Type B pancreatic cell (in vitro differentiated cells): ENCODE results near the gene MAGI3. TPM values are rescaled to one million over a fixed set of nuclear protein-coding genes. Genes with fewer than 3 reads are reported as not detected.

ENCODE experiments used
- DNase-seq: peaks from one replicate; pipeline ENCODE4 v3.0.0; 2021; ENCODE audit warnings: mixed read lengths; ENCODE audit not compliant: unreplicated experiment; ENCODE audit errors: extremely low spot score
- H3K27ac Mint-ChIP-seq: 2 replicates; pipeline ENCODE4 v1.8.0; 2021; ENCODE audit warnings: mild to moderate bottlenecking, mixed read lengths
- H3K27me3 Mint-ChIP-seq: 2 replicates; pipeline ENCODE4 v1.8.0; 2021; ENCODE audit warnings: mixed read lengths
- H3K36me3 Mint-ChIP-seq: 2 replicates; pipeline ENCODE4 v1.8.0; 2021; ENCODE audit warnings: mixed read lengths
- H3K4me1 Mint-ChIP-seq: one replicate; pipeline ENCODE4 v1.8.0; 2021; ENCODE audit warnings: mixed read lengths; ENCODE audit not compliant: unreplicated experiment
- H3K4me3 Mint-ChIP-seq: 2 replicates; pipeline ENCODE4 v1.8.0; 2021; ENCODE audit warnings: mild to moderate bottlenecking, mixed read lengths
- H3K9me3 Mint-ChIP-seq: 2 replicates; pipeline ENCODE4 v1.8.0; 2021; ENCODE audit warnings: mixed read lengths
- total RNA-seq: library from RNA; stranded (reverse); gene quantifications from 2 replicates; pipeline ENCODE4 v1.2.1, GENCODE V29; 2021; ENCODE audit warnings: low replicate concordance
- TF ChIP-seq, protein P1 (sequence below): fragments of 200-600 bp; sonication (generic); conservative IDR thresholded peaks from 2 replicates; pipeline ENCODE4 v1.5.0; 2021; ENCODE audit warnings: antibody characterized with exemption, mild to moderate bottlenecking

The MAGI3 gene
- total RNA-seq, 1 donor from 2014 or later = 19.2 TPM

DNA sequence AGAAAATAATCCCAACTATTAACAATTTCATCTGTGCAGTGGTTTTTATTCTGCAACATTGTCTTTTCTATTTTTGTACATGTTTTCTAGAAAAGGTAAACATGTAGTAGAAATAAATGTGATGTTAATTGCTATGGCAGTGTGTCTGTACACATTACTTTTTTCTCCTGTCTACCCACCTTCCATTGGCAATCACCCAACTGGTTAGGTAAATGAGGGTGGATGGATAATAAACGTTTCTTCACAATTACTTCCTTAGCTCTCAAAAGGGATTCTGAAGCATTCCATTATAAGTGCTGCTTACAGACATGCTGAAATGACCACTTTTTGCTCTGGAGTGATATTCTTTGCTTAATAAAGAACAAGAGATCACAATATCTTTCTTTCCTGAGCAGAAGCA lies 61.4 kb downstream of the MAGI3 start:
- peaks cover 5% of the 10 kb centered on the region for H3K9me3 Mint-ChIP-seq
- TF ChIP-seq, protein P1, sequence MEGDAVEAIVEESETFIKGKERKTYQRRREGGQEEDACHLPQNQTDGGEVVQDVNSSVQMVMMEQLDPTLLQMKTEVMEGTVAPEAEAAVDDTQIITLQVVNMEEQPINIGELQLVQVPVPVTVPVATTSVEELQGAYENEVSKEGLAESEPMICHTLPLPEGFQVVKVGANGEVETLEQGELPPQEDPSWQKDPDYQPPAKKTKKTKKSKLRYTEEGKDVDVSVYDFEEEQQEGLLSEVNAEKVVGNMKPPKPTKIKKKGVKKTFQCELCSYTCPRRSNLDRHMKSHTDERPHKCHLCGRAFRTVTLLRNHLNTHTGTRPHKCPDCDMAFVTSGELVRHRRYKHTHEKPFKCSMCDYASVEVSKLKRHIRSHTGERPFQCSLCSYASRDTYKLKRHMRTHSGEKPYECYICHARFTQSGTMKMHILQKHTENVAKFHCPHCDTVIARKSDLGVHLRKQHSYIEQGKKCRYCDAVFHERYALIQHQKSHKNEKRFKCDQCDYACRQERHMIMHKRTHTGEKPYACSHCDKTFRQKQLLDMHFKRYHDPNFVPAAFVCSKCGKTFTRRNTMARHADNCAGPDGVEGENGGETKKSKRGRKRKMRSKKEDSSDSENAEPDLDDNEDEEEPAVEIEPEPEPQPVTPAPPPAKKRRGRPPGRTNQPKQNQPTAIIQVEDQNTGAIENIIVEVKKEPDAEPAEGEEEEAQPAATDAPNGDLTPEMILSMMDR = no peak

DNA sequence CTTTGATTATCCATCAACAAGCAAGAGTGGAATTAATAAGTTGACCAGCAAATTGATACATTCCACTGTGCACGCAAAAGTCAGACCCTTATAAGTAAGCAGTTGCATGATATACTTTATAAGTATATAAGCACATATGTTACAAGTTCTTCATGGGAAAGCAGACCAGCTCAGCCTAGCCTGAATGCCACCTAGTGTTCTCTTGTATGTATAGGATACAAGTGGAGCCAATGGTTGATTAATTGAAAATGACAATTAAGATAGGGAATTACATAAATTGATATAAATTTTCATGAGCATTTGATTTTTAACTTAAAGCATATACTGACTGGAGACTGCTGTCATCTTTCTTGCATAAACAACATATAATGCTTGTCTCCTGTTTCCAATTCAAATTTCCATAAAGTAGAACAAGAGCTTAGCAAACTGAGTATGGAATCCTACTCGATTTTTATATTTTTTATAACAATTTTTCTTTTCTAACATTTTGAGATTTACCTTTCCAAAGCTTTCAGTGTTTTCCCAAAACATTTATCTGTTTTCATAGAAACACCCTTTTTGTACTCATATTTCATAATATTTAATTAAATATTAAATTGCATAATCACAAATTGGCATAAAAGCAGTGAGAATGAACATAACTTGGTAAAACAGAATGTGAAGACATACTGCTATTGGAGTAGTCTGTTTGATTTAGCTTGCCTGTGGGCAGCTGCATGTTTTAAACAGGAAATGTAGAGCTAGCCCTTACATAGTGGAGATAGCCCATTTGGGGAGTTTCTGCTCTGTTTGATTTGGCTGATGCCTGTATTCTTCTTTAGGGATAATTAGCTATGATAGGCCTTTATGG lies 62.8 kb downstream of the MAGI3 start:
- no peak for DNase-seq
- TF ChIP-seq, protein P1 = peak; percentile 68
- no peak overlapping the region for H3K4me3 Mint-ChIP-seq

More for the DNA sequence above, 61.4 kb downstream of the MAGI3 start:
- Mint-ChIP-seq H3K4me3 (no peak overlapping the region), H3K4me1 (peaks cover 9% of the 10 kb centered on the region), H3K36me3 (peaks cover 8% of the 10 kb centered on the region), H3K27ac (no peak overlapping the region), H3K27me3 (no peaks in the 10 kb centered on the region)
- DNase-seq = no peak

DNA sequence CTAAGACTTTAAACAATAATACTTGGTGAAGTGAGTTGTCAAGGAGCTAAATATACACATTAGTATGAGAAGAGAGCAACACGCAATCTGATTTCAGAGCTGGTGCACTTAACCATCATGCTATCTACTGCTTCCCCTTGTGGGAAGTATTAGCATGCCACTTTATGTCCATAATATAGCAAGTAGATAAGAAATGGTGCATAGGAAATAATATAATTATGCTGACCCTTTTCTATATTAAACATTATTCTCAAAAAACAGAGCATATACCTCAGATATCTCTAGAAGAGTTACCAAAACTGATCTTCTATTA lies 63.4 kb downstream of the MAGI3 start:
- Mint-ChIP-seq H3K4me3 (no peak overlapping the region), H3K4me1 (peaks cover 9% of the 10 kb centered on the region), H3K9me3 (peaks cover 4% of the 10 kb centered on the region), H3K27ac (no peak overlapping the region), H3K36me3 (peaks cover 3% of the 10 kb centered on the region), H3K27me3 (no peaks in the 10 kb centered on the region)
- TF ChIP-seq, protein P1 = no peak
- no peak for DNase-seq

More for the DNA sequence above, 62.8 kb downstream of the MAGI3 start:
- H3K27me3 Mint-ChIP-seq = no peaks in the 10 kb centered on the region
- peaks cover 4% of the 10 kb centered on the region for H3K9me3 Mint-ChIP-seq
- H3K27ac Mint-ChIP-seq = no peak overlapping the region
- H3K4me1 Mint-ChIP-seq = peaks cover 9% of the 10 kb centered on the region
- H3K36me3 Mint-ChIP-seq = peaks cover 3% of the 10 kb centered on the region

DNA sequence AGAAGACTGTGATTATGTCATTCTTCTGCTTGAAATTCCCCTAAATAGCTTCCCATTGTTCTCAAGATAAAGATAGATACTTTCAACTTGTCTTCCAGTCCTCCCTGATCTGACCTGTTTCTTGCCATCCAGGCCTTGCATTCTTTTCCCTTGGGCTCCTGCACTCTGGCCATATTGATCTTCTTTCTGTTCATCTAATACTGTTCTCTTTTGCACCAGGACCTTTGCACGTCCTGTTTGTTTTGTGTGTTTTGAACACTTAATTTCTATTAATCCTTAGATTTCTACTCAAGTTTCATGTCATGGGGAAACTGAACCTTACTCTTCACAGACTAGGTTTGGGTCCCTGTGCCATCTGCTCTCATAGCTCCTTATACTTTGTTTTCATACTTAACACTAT lies 65.1 kb downstream of the MAGI3 start:
- H3K4me3 Mint-ChIP-seq = no peak overlapping the region
- H3K9me3 Mint-ChIP-seq = no peaks in the 10 kb centered on the region
- H3K27me3 Mint-ChIP-seq = no peaks in the 10 kb centered on the region
- TF ChIP-seq, protein P1 = no peak
- DNase-seq = no peak
- H3K36me3 Mint-ChIP-seq = no peaks in the 10 kb centered on the region
- H3K27ac Mint-ChIP-seq = no peak overlapping the region
- peaks cover 9% of the 10 kb centered on the region for H3K4me1 Mint-ChIP-seq

DNA sequence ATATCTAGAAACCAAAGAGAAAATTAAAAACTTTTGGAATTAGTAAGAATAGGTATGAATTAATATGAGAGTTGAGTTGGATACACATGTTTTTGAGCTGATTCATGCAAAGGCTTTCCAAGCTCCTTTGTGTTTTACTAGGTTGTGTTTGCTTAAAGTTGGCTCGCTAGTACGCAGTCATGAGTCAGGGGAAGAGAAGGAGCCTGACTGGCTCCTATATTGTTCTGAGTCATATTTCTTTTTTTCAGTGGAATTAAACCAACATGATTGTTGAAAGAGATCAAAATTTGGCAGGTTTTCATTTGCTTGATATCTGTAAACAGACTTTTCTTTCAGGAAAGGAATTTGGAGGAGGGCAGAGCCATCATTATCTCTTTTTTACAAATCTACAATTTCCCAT lies 66.7 kb downstream of the MAGI3 start:
- Mint-ChIP-seq H3K9me3 (no peaks in the 10 kb centered on the region), H3K27ac (no peak overlapping the region), H3K27me3 (no peaks in the 10 kb centered on the region), H3K4me1 (peaks cover 2% of the 10 kb centered on the region), H3K36me3 (no peaks in the 10 kb centered on the region), H3K4me3 (no peak overlapping the region)
- TF ChIP-seq, protein P1 = no peak
- DNase-seq = no peak
